Activated naive CD8-positive, alpha-beta T cell treated with anti-CD3 and anti-CD28 coated beads, Interleukin-2, amount 50 U/mL, for 24 hours (primary cell): ENCODE data around the gene PICALM.

Experiments used
- ATAC-seq: fragments of 150-1000 bp; cut with Tn5 transposase; one replicate; pipeline ENCODE4 v1.10.0; 2021
- DNase-seq: peaks from one replicate; pipeline ENCODE4 v3.0.0; 2021
- H3K27ac Mint-ChIP-seq: one replicate; pipeline ENCODE4 v1.8.0; 2021; ENCODE audit warnings: mild to moderate bottlenecking, mixed read lengths
- H3K27me3 Mint-ChIP-seq: one replicate; pipeline ENCODE4 v1.8.0; 2021; ENCODE audit warnings: mixed read lengths
- H3K36me3 Mint-ChIP-seq: one replicate; pipeline ENCODE4 v1.8.0; 2021; ENCODE audit warnings: low read depth, mixed read lengths
- H3K4me1 Mint-ChIP-seq: one replicate; pipeline ENCODE4 v1.8.0; 2021; ENCODE audit warnings: mixed read lengths
- H3K4me3 Mint-ChIP-seq: one replicate; pipeline ENCODE4 v1.8.0; 2021; ENCODE audit warnings: mild to moderate bottlenecking, moderate library complexity, mixed read lengths
- H3K9me3 Mint-ChIP-seq: one replicate; pipeline ENCODE4 v1.8.0; 2021; ENCODE audit warnings: mixed read lengths

PICALM gene

GRCh38 chr11:86011175-86011574, 57.7 kb downstream of the PICALM start:
- Mint-ChIP-seq H3K27me3 (no peaks in the 10 kb centered on the region), H3K36me3 (peaks cover 59% of the 10 kb centered on the region)
- DNase-seq, result no peak

GRCh38 chr11:86003654-86004053, 65.2 kb downstream of the PICALM start:
- H3K36me3 Mint-ChIP-seq, result peaks cover 63% of the 10 kb centered on the region
- no peaks in the 10 kb centered on the region for H3K9me3 Mint-ChIP-seq
- ATAC-seq (no peak), DNase-seq (no peak)
- H3K4me1 Mint-ChIP-seq, result peaks cover 9% of the 10 kb centered on the region
- no peak overlapping the region for H3K4me3 Mint-ChIP-seq
- H3K27me3 Mint-ChIP-seq, result no peaks in the 10 kb centered on the region
- no peak overlapping the region for H3K27ac Mint-ChIP-seq

More at GRCh38 chr11:86011175-86011574, 57.7 kb downstream of the PICALM start:
- no peak overlapping the region for H3K27ac Mint-ChIP-seq
- peaks cover 22% of the 10 kb centered on the region for H3K4me1 Mint-ChIP-seq
- no peaks in the 10 kb centered on the region for H3K9me3 Mint-ChIP-seq
- H3K4me3 Mint-ChIP-seq, result no peak overlapping the region
- no peak for ATAC-seq

GRCh38 chr11:86002431-86002830, 66.5 kb downstream of the PICALM start:
- Mint-ChIP-seq H3K27me3 (no peaks in the 10 kb centered on the region), H3K4me3 (no peak overlapping the region), H3K27ac (no peak overlapping the region), H3K36me3 (peaks cover 59% of the 10 kb centered on the region), H3K4me1 (no peaks in the 10 kb centered on the region), H3K9me3 (no peaks in the 10 kb centered on the region)
- DNase-seq, result no peak
- no peak for ATAC-seq

- Mint-ChIP-seq H3K36me3 (peaks cover 42% of the 10 kb centered on the region), H3K4me1 (peaks cover 12% of the 10 kb centered on the region)
- no peak for ATAC-seq
Measured at GRCh38 chr11:85991508-85991907, 77.4 kb downstream of the PICALM start.

DNA sequence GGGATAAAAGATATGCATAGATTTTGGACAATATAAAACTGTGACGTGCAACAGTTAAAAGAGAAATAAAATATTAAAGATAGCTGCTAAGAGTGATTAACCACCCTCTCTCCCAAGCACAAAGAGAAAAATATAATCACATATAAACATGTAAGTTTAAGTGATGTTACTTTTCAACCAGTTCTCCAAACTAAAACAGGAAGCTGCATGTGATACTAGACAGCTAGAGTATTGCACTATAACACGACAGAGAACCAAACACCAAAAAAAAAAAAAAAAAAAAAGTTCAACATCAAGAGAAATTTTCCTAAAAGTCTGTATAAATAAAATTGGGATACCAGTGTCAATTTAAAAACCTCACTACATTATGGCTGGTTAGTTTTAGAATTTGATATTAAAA, 79.1 kb downstream of the PICALM start:
- no peaks in the 10 kb centered on the region for H3K9me3 Mint-ChIP-seq
- DNase-seq (no peak), ATAC-seq (no peak)
- H3K4me3 Mint-ChIP-seq, result no peak overlapping the region
- no peaks in the 10 kb centered on the region for H3K27me3 Mint-ChIP-seq
- H3K27ac Mint-ChIP-seq, result no peak overlapping the region
- H3K4me1 Mint-ChIP-seq, result peaks cover 12% of the 10 kb centered on the region
- peaks cover 44% of the 10 kb centered on the region for H3K36me3 Mint-ChIP-seq

More at GRCh38 chr11:85991508-85991907, 77.4 kb downstream of the PICALM start:
- no peak overlapping the region for H3K27ac Mint-ChIP-seq
- H3K4me3 Mint-ChIP-seq, result no peak overlapping the region
- DNase-seq, result no peak
- no peaks in the 10 kb centered on the region for H3K27me3 Mint-ChIP-seq
- no peaks in the 10 kb centered on the region for H3K9me3 Mint-ChIP-seq

- ATAC-seq (no peak), DNase-seq (no peak)
- Mint-ChIP-seq H3K4me1 (peaks cover 12% of the 10 kb centered on the region), H3K27ac (peak overlapping the region; percentile 54), H3K36me3 (peaks cover 43% of the 10 kb centered on the region), H3K9me3 (no peaks in the 10 kb centered on the region), H3K27me3 (no peaks in the 10 kb centered on the region), H3K4me3 (no peak overlapping the region)
Measured at GRCh38 chr11:85988780-85989179, 80.1 kb downstream of the PICALM start.

DNA sequence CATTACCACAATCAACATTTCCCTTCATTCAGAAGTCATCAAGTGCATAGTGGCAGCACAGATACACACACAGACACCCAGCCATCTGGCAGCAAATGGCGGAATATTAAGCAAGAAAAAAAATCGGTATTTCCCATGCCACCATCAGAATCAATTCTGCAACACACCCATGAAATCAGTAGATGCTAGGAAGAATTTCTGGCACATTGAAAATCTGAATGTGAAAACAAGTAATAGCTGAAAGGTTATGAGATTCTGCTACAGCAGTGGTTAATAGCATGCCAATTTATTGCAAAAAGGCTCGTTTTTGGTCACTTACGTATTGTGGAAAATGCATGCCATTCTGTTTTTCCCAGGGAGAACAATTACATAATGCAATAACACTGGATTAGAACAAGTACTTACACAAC, 91.1 kb downstream of the PICALM start:
- H3K27me3 Mint-ChIP-seq, result no peaks in the 10 kb centered on the region
- no peak overlapping the region for H3K4me3 Mint-ChIP-seq
- H3K9me3 Mint-ChIP-seq, result no peaks in the 10 kb centered on the region
- peaks cover 55% of the 10 kb centered on the region for H3K36me3 Mint-ChIP-seq
- peaks cover 10% of the 10 kb centered on the region for H3K4me1 Mint-ChIP-seq
- DNase-seq, result no peak
- no peak overlapping the region for H3K27ac Mint-ChIP-seq
- no peak for ATAC-seq

GRCh38 chr11:85976525-85976924, 92.4 kb downstream of the PICALM start:
- peaks cover 53% of the 10 kb centered on the region for H3K36me3 Mint-ChIP-seq
- no peak for ATAC-seq
- no peak overlapping the region for H3K4me3 Mint-ChIP-seq
- H3K9me3 Mint-ChIP-seq, result no peaks in the 10 kb centered on the region
- DNase-seq, result no peak
- peaks cover 10% of the 10 kb centered on the region for H3K4me1 Mint-ChIP-seq
- H3K27ac Mint-ChIP-seq, result no peak overlapping the region
- H3K27me3 Mint-ChIP-seq, result no peaks in the 10 kb centered on the region

- DNase-seq, result no peak
- no peaks in the 10 kb centered on the region for H3K27me3 Mint-ChIP-seq
- no peak overlapping the region for H3K4me3 Mint-ChIP-seq
- peaks cover 62% of the 10 kb centered on the region for H3K36me3 Mint-ChIP-seq
- ATAC-seq, result no peak
- H3K4me1 Mint-ChIP-seq, result peaks cover 12% of the 10 kb centered on the region
- no peak overlapping the region for H3K27ac Mint-ChIP-seq
- H3K9me3 Mint-ChIP-seq, result no peaks in the 10 kb centered on the region
Measured at GRCh38 chr11:85974122-85974521, 94.8 kb downstream of the PICALM start.

DNA sequence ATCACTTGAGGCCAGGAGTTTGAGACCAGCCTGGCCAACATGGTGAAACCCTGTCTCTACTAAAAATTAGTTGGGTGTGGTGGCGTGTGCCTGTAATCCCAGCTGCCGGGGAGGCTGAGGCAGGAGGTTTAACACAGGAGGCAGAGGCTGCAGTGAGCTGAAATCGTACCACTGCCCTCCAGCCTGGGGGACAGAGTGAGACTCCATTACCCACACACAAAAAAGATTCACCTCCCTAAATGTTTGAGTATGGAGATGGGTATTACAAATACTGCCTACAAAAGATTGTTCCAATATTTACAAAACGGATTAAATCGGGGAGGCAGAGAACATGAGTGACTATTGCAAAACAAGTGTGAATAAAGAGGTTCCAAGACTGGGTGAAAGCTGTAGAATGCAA, 98.3 kb downstream of the PICALM start:
- peaks cover 65% of the 10 kb centered on the region for H3K36me3 Mint-ChIP-seq
- peaks cover 8% of the 10 kb centered on the region for H3K4me1 Mint-ChIP-seq
- no peaks in the 10 kb centered on the region for H3K9me3 Mint-ChIP-seq
- no peak overlapping the region for H3K27ac Mint-ChIP-seq
- no peak overlapping the region for H3K4me3 Mint-ChIP-seq
- ATAC-seq, result no peak
- DNase-seq, result no peak
- no peaks in the 10 kb centered on the region for H3K27me3 Mint-ChIP-seq

DNA sequence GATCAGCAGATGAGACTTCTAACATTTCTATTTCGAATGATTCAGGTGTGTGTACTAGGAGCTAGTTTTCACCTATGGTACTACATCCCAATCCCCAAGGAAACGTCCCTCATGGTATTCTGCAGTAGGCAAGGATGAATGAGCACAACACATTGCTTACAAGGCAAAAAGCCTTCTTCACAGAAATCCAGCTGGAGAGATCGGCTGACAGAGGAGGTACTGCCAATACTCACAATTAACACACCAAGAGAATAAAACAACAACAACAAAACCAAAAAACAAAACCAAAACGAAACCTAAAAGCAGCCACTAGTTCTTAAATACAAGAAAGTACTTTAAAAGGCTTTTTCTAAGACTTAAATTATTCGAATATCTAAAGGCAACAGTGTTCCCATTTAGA, 101.4 kb downstream of the PICALM start:
- DNase-seq, result no peak
- Mint-ChIP-seq H3K27me3 (no peaks in the 10 kb centered on the region), H3K9me3 (no peaks in the 10 kb centered on the region), H3K36me3 (peaks cover 71% of the 10 kb centered on the region), H3K4me3 (no peak overlapping the region), H3K4me1 (peaks cover 8% of the 10 kb centered on the region), H3K27ac (no peak overlapping the region)
- no peak for ATAC-seq

DNA sequence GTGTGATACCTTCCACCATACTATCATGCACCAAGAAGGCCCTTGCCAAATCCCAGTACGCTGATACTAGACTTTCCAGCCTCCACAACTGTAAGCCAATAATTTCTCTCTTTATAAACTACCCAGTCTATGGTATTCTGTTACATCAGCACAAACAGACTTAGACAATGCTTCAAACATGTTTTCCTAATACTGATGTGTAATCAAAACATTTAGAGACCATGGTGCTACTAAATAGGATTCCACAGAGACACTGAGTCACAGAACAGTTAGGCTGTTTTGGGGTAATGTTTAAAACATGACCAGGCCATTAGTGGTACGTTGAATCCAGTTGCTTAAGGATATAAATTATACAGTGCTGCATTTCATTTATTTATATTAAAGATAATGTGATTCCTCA, 103.7 kb downstream of the PICALM start:
- DNase-seq (no peak), ATAC-seq (no peak)
- peaks cover 8% of the 10 kb centered on the region for H3K4me1 Mint-ChIP-seq
- peaks cover 74% of the 10 kb centered on the region for H3K36me3 Mint-ChIP-seq
- H3K4me3 Mint-ChIP-seq, result no peak overlapping the region
- peak overlapping the region; percentile 38 for H3K27ac Mint-ChIP-seq
- H3K9me3 Mint-ChIP-seq, result no peaks in the 10 kb centered on the region
- H3K27me3 Mint-ChIP-seq, result no peaks in the 10 kb centered on the region

- Mint-ChIP-seq H3K36me3 (peaks cover 75% of the 10 kb centered on the region), H3K27ac (peak overlapping the region; percentile 41), H3K4me3 (no peak overlapping the region), H3K4me1 (peaks cover 2% of the 10 kb centered on the region), H3K27me3 (no peaks in the 10 kb centered on the region), H3K9me3 (no peaks in the 10 kb centered on the region)
- no peak for ATAC-seq
- DNase-seq, result no peak
Measured at GRCh38 chr11:85961930-85962363, 106.9 kb downstream of the PICALM start.

DNA sequence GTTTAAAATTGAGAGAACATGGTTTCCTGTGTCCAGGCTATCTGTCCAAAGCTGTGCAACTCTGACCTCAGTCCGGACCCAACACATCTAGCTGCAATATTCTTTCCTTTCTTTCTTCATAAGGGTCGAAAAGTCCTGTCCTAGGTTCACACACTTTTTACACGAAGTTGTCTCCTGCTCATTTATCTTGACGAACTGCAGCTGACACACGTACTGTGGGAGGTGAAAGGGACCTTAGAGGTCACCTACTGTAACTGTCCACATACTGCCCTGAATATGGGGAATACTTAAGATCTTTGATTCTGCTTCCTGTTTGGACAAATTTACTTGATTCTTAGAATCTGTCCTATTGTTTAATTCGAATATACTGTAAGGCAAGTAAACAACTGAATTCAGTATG, 107.8 kb downstream of the PICALM start:
- DNase-seq (no peak), ATAC-seq (no peak)
- peaks cover 2% of the 10 kb centered on the region for H3K4me1 Mint-ChIP-seq
- no peak overlapping the region for H3K4me3 Mint-ChIP-seq
- H3K9me3 Mint-ChIP-seq, result peaks cover 2% of the 10 kb centered on the region
- H3K27ac Mint-ChIP-seq, result no peak overlapping the region
- peaks cover 79% of the 10 kb centered on the region for H3K36me3 Mint-ChIP-seq
- no peaks in the 10 kb centered on the region for H3K27me3 Mint-ChIP-seq

- peaks cover 3% of the 10 kb centered on the region for H3K9me3 Mint-ChIP-seq
- H3K27ac Mint-ChIP-seq, result peak overlapping the region; percentile 44
- ATAC-seq, result no peak
- peaks cover 80% of the 10 kb centered on the region for H3K36me3 Mint-ChIP-seq
- no peaks in the 10 kb centered on the region for H3K27me3 Mint-ChIP-seq
- H3K4me1 Mint-ChIP-seq, result peaks cover 2% of the 10 kb centered on the region
- DNase-seq, result no peak
- H3K4me3 Mint-ChIP-seq, result no peak overlapping the region
Measured at GRCh38 chr11:85960678-85961077, 108.2 kb downstream of the PICALM start.

DNA sequence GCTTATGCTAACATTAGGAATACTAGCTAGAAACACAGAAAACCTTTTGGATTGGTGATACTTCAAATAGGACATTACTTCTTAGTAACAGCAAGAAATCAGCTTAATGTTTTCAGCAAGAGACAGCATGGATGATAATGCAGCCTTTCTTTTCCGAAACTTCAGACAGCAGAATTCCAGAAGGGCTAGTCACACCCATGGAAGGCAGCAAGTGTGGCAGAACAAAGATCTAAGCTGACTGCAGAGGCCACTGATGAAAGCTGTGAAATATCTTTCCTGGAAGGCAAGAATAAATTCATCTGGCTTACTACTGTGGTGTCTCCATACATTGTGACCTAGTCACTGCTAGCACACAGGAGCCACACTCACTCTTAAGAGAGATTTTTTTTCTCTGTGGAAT, 113.4 kb downstream of the PICALM start:
- Mint-ChIP-seq H3K4me1 (peaks cover 2% of the 10 kb centered on the region), H3K27me3 (no peaks in the 10 kb centered on the region), H3K4me3 (no peak overlapping the region), H3K27ac (no peak overlapping the region), H3K9me3 (peaks cover 39% of the 10 kb centered on the region), H3K36me3 (peaks cover 79% of the 10 kb centered on the region)
- DNase-seq (no peak), ATAC-seq (no peak)
